Measurements from ENCODE around the gene ZFAND3. TPM values are rescaled to one million over a fixed set of nuclear protein-coding genes. Genes with fewer than 3 reads are reported as not detected.

The ZFAND3 gene
- total RNA-seq, 6 donors from 2014 or later, result 26.2 to 66.4 (median 55.5) TPM

DNA sequence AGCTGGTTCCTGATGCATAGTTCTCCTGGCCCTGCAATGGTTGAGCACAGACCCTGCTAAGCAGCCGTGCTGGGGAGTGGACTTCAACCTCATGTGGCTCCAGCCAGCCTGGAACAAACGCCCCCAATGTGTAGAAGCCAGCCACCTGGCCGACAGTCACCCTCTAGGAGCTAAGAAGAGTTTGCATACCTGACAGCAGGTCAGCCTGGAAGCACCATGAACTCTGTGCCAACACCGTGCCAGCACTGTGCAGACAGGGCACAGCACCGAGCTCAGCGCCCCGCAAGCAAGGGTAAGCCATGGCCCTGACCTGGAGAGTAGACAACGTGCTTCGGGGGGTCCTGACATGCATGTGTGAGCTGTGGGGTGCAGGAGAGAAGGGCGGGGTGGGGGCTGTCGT is 356.3 kb downstream of the ZFAND3 start:
- ATAC-seq (ENCODE audit: low FRiP score in 2 of 2) (no peak), DNase-seq (no peak)
- no peak for TF ChIP-seq POLR2A (IDR thresholded peaks at IDR 0.05)
- TF ChIP-seq, protein P1, sequence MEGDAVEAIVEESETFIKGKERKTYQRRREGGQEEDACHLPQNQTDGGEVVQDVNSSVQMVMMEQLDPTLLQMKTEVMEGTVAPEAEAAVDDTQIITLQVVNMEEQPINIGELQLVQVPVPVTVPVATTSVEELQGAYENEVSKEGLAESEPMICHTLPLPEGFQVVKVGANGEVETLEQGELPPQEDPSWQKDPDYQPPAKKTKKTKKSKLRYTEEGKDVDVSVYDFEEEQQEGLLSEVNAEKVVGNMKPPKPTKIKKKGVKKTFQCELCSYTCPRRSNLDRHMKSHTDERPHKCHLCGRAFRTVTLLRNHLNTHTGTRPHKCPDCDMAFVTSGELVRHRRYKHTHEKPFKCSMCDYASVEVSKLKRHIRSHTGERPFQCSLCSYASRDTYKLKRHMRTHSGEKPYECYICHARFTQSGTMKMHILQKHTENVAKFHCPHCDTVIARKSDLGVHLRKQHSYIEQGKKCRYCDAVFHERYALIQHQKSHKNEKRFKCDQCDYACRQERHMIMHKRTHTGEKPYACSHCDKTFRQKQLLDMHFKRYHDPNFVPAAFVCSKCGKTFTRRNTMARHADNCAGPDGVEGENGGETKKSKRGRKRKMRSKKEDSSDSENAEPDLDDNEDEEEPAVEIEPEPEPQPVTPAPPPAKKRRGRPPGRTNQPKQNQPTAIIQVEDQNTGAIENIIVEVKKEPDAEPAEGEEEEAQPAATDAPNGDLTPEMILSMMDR (IDR thresholded peaks at IDR 0.05), result no peak
- no peak for TF ChIP-seq EP300 (IDR thresholded peaks at IDR 0.05)
- TF ChIP-seq POLR2AphosphoS5 (IDR thresholded peaks at IDR 0.05), result no peak
- Histone ChIP-seq H3K27me3 (no peaks in the 10 kb centered on the region), H3K4me1 (no peaks in the 10 kb centered on the region), H3K4me3 (no peak overlapping the region), H3K9me3 (no peaks in the 10 kb centered on the region), H3K36me3 (peaks cover 0 to 23% (median 4%) of the 10 kb centered on the region in 4 donors), H3K27ac (no peak overlapping the region)
- WGBS, 2 donors, result 89 to 99% methylated on average over 9 to 10 of the region's 11 CpGs

DNA sequence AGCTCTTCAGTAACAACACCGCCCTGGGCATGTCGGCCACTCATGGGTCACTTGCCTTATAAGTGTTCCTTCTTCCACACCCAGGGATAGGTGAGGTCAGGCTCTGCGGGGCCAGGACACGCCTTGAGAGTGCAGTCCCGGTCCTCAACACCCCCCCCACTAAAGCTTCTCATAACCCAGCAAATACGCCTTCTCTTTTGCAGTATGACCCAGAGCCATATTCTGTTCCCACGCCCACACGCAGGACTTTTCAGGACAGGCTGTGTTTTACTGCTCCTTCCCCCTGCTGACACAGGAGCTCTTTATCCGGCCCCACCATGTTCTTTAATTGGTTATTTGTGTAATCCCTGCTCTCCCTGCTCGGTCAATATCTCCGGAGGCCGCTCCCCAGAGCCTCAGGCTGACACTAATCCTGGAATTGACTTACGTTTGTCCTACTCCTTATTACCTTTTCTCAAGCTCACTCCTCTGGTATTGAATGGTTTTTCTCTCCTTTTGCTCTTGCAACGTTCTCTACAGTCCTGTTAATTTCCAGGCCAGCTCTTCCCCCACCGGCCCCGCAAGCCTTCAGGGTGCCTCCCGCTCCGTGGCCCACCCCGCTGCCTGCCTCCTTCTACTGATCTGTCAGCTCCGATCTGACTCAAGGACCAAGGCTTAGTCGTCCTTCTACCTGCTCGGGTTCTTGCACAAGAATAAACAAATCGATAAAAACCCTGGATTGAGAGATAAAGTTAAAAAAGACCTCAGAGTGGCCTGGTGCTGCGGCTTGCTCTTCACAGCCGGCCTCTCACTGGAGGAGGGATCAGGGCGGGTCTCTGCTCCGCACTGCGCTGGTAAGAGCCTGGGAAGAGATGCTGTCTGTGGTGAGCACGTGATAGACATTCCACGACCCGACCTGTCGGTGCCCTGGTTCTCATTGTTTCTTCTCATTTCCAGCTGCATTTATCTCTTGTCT is 357.5 kb downstream of the ZFAND3 start:
- TF ChIP-seq POLR2A (IDR thresholded peaks at IDR 0.05) (no peak), EP300 (IDR thresholded peaks at IDR 0.05) (no peak), POLR2AphosphoS5 (IDR thresholded peaks at IDR 0.05) (no peak)
- TF ChIP-seq, protein P1 (IDR thresholded peaks at IDR 0.05), result no peak
- no peaks in the 10 kb centered on the region for H3K4me1 ChIP-seq
- ATAC-seq (ENCODE audit: low FRiP score in 2 of 2) (no peak), DNase-seq (no peak)
- no peaks in the 10 kb centered on the region for H3K27me3 ChIP-seq
- 81 to 83% methylated on average over 32 of the region's 32 CpGs for WGBS, 2 donors
- peaks cover 0 to 23% (median 4%) of the 10 kb centered on the region in 4 donors for H3K36me3 ChIP-seq
- no peak overlapping the region for H3K27ac ChIP-seq
- no peak overlapping the region for H3K4me3 ChIP-seq
- no peaks in the 10 kb centered on the region for H3K9me3 ChIP-seq

DNA sequence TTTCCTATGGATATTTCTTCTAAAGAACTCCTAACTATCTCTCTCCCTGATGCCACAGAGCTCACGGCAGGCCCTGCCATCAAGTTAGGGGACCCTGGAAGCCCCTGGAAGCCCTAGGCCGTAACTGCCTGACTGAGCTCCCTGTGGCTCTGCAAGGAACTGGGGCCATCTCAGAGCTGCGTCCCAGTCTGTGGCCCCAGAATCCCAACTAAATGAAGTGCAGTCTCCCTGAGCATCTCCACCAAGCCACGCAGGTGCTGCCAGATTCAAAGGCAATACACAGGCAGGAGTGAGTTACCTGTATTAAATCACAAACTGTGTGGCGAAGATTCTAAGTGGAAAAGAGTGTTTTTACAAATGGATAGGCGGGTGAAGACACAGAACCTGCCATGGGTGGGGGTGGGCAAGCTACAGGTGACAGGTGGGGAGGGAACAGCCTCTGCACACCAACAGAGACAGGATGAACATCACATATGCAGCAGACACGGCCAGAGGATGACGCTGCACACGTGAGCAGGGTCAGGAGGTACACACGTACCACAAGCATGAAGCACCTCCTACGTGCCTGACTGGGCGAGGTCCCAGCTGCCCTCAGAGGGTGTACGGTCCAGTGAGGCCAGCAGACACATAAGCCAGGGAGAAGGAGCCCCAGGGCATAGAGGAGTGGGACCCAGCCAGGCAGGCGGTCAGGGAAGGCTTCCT is 358.5 kb downstream of the ZFAND3 start:
- ATAC-seq (ENCODE audit: low FRiP score in 2 of 2) (no peak), DNase-seq (no peak)
- Histone ChIP-seq H3K4me1 (no peaks in the 10 kb centered on the region), H3K4me3 (no peak overlapping the region), H3K36me3 (peaks cover 0 to 23% (median 4%) of the 10 kb centered on the region in 4 donors), H3K27me3 (no peaks in the 10 kb centered on the region), H3K27ac (no peak overlapping the region), H3K9me3 (no peaks in the 10 kb centered on the region)
- TF ChIP-seq POLR2A (IDR thresholded peaks at IDR 0.05), result no peak
- WGBS, 2 donors, result 93 to 96% methylated on average over 14 of the region's 14 CpGs

DNA sequence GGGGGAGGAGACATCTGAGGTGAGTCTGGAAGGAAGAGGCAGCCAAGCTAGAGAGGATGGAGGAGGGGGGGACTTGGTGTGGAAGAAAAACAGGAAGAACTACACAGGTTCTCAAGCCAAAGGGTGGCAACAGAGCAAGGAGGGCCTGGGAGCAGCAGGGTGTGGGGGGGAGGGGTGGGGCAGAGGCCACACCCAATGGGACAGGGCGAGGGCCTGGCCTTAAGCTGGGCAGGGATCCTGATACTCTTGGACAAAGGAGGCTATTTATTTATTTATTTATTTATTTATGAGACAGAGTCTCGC is 359.0 kb downstream of the ZFAND3 start:
- Histone ChIP-seq H3K27ac (no peak overlapping the region), H3K9me3 (no peaks in the 10 kb centered on the region), H3K36me3 (peaks cover 0 to 22% (median 4%) of the 10 kb centered on the region in 4 donors), H3K4me1 (no peaks in the 10 kb centered on the region), H3K27me3 (no peaks in the 10 kb centered on the region), H3K4me3 (no peak overlapping the region)
- DNase-seq (no peak), ATAC-seq (ENCODE audit: low FRiP score in 2 of 2) (no peak)
- WGBS, 2 donors, result 93 to 95% methylated on average over 2 of the region's 2 CpGs
- TF ChIP-seq, protein P1 (IDR thresholded peaks at IDR 0.05), result no peak
- TF ChIP-seq POLR2A (IDR thresholded peaks at IDR 0.05), result no peak
- TF ChIP-seq EP300 (IDR thresholded peaks at IDR 0.05), result no peak
- no peak for TF ChIP-seq POLR2AphosphoS5 (IDR thresholded peaks at IDR 0.05)

DNA sequence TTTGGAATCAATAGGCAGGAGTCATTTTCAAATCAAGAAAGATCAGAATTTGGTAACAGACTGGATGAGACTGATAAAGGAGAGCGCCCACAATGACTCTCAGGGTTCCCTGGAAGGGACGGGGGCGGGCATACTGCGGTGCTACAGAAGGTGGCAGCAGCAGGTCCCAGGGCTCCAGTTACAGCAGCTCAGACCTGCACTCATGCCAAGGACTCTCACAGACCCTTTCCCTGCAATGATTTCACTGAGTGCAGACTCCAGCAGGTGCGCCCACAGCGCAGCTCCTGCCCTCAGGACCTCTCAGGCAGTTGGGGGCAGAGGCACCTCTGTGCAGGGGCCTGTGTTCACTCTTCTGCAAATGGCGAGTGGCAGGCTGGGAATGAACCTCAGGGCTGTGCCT is 359.8 kb downstream of the ZFAND3 start:
- Histone ChIP-seq H3K36me3 (peaks cover 0 to 18% (median 5%) of the 10 kb centered on the region in 4 donors), H3K4me1 (no peaks in the 10 kb centered on the region), H3K4me3 (no peak overlapping the region), H3K27me3 (no peaks in the 10 kb centered on the region), H3K27ac (no peak overlapping the region), H3K9me3 (no peaks in the 10 kb centered on the region)
- TF ChIP-seq EP300 (IDR thresholded peaks at IDR 0.05) (no peak), POLR2A (IDR thresholded peaks at IDR 0.05) (no peak), POLR2AphosphoS5 (IDR thresholded peaks at IDR 0.05) (no peak)
- TF ChIP-seq, protein P1 (IDR thresholded peaks at IDR 0.05), result no peak
- DNase-seq (no peak), ATAC-seq (ENCODE audit: low FRiP score in 2 of 2) (no peak)
- whole genome bisulfite sequencing, 2 donors, result 96% methylated on average over 6 to 7 of the region's 7 CpGs

Measured in upper lobe of left lung (tissue), 6 donors.